Neuronal stem cell (in vitro differentiated cells): ENCODE results near the gene ZNF844.

ENCODE experiments used
- DNase-seq: peaks from one replicate; pipeline ENCODE4 v3.0.0-alpha.2; 2013; ENCODE audit warnings: low spot score
- H2AFZ ChIP-seq: one replicate; pipeline ENCODE4 v1.6.1; 2013; ENCODE audit warnings: mild to moderate bottlenecking, low read length, inconsistent platforms
- H2AK5ac ChIP-seq: 2 replicates; pipeline ENCODE4 v1.6.1; 2013; ENCODE audit warnings: low read depth, mild to moderate bottlenecking, inconsistent platforms, low read length, moderate library complexity, mixed read lengths
- H2BK120ac ChIP-seq: 2 replicates; pipeline ENCODE4 v1.6.1; 2013; ENCODE audit warnings: low read depth, mild to moderate bottlenecking, inconsistent platforms, low read length, moderate library complexity, mixed read lengths
- H2BK12ac ChIP-seq: one replicate; pipeline ENCODE4 v1.6.1; 2013; ENCODE audit warnings: low read length, inconsistent platforms
- H2BK15ac ChIP-seq: 2 replicates; pipeline ENCODE4 v1.6.1; 2013; ENCODE audit warnings: mild to moderate bottlenecking, low read length, inconsistent platforms, mixed read lengths
- H2BK5ac ChIP-seq: one replicate; pipeline ENCODE4 v1.6.1; 2013; ENCODE audit warnings: inconsistent platforms, mild to moderate bottlenecking, low read length, moderate library complexity
- H3K14ac ChIP-seq: one replicate; pipeline ENCODE4 v1.6.1; 2013; ENCODE audit warnings: low read length, inconsistent platforms
- H3K18ac ChIP-seq: 2 replicates; pipeline ENCODE4 v1.6.1; 2013; ENCODE audit warnings: low read length, inconsistent platforms
- H3K23ac ChIP-seq: 2 replicates; pipeline ENCODE4 v1.6.1; 2013; ENCODE audit warnings: low read depth, mild to moderate bottlenecking, mixed read lengths, low read length, inconsistent platforms; ENCODE audit not compliant: poor library complexity
- H3K27ac ChIP-seq: replicated peaks from 3 replicates; pipeline ENCODE4 v1.5.1; 2013; ENCODE audit warnings: low read length, inconsistent platforms
- H3K27me3 ChIP-seq, 3 experiments: 2 replicates each; pipeline ENCODE4 v1.6.1; 2013; ENCODE audit warnings: low read length in 3 of 3, mild to moderate bottlenecking in 2 of 3, inconsistent platforms in 1 of 3, low read depth in 1 of 3, mixed read lengths in 1 of 3, moderate library complexity in 1 of 3; ENCODE audit not compliant: control insufficient read depth in 3 of 3, insufficient read depth in 3 of 3
- H3K36me3 ChIP-seq, 2 donors: replicated peaks in 1 of 2; 2 replicates each; pipeline ENCODE4 v1.6.1; 2013; ENCODE audit warnings: low read length in 2 of 2; ENCODE audit not compliant: control insufficient read depth in 2 of 2, insufficient read depth in 2 of 2
- H3K4ac ChIP-seq: 2 replicates; pipeline ENCODE4 v1.6.1; 2013; ENCODE audit warnings: inconsistent platforms, mild to moderate bottlenecking, low read length, moderate library complexity
- H3K4me1 ChIP-seq, 2 donors: 1 replicate in 1 of 2; 2 replicates in 1 of 2; pipeline ENCODE4 v1.6.1; 2013; ENCODE audit warnings: low read length in 2 of 2, low read depth in 1 of 2; ENCODE audit not compliant: control insufficient read depth in 2 of 2, insufficient read depth in 1 of 2
- H3K4me2 ChIP-seq: one replicate; pipeline ENCODE4 v1.6.1; 2013; ENCODE audit warnings: mild to moderate bottlenecking, low read length, inconsistent platforms; ENCODE audit not compliant: insufficient read depth, poor library complexity, severe bottlenecking
- H3K4me3 ChIP-seq, 2 donors: 2 replicates each; pipeline ENCODE4 v1.5.1; 2013; ENCODE audit warnings: low read length in 2 of 2, mild to moderate bottlenecking in 2 of 2, inconsistent platforms in 1 of 2, moderate library complexity in 1 of 2
- H3K79me1 ChIP-seq: one replicate; pipeline ENCODE4 v1.6.1; 2013; ENCODE audit warnings: low read depth, mild to moderate bottlenecking, inconsistent platforms, low read length, moderate library complexity
- H3K9ac ChIP-seq: one replicate; pipeline ENCODE4 v1.6.1; 2013; ENCODE audit warnings: mild to moderate bottlenecking, low read depth, low read length, inconsistent platforms; ENCODE audit not compliant: poor library complexity
- H3K9me3 ChIP-seq, 2 donors: replicated peaks in 1 of 2; 2 replicates each; pipeline versions ENCODE3 to v1.6.1; 2013; ENCODE audit warnings: low read length in 2 of 2, mild to moderate bottlenecking in 2 of 2, inconsistent platforms in 1 of 2, low read depth in 1 of 2, mixed read lengths in 1 of 2, moderate library complexity in 1 of 2; ENCODE audit not compliant: control insufficient read depth in 2 of 2, insufficient read depth in 1 of 2
- H4K8ac ChIP-seq: one replicate; pipeline ENCODE4 v1.6.1; 2013; ENCODE audit warnings: low read depth, mild to moderate bottlenecking, inconsistent platforms, low read length, moderate library complexity
- H4K91ac ChIP-seq: one replicate; pipeline ENCODE4 v1.6.1; 2013; ENCODE audit warnings: low read length, low read depth, mild to moderate bottlenecking, inconsistent platforms; ENCODE audit not compliant: poor library complexity
- WGBS, 2 donors: extraction: QIAGEN DNeasy Blood & Tissue Kit; methylation state at CpG; one replicate each; pipeline ENCODE4 v1.1.7; 2013; ENCODE audit warnings: missing lambda C conversion rate in 2 of 2, mixed read lengths in 1 of 2; ENCODE audit not compliant: insufficient read length in 2 of 2, insufficient replicate concordance in 1 of 2; ENCODE audit errors: extremely low coverage in 2 of 2; 5-methylcytosine and 5-hydroxymethylcytosine counted together

Gene ZNF844

GRCh38 chr19:12111176-12111575, 46.6 kb downstream of the ZNF844 start:
- H2BK15ac ChIP-seq = no peak overlapping the region
- H3K36me3 ChIP-seq = peaks cover 33 to 82% of the 10 kb centered on the region in 2 donors

GRCh38 chr19:12111943-12112637, 47.6 kb downstream of the ZNF844 start:
- H3K4me2 ChIP-seq = no peak overlapping the region
- no peaks in the 10 kb centered on the region for H3K4me1 ChIP-seq
- H2BK15ac ChIP-seq = no peak overlapping the region
- no peaks in the 10 kb centered on the region for H3K79me1 ChIP-seq
- no peak overlapping the region for H2BK12ac ChIP-seq
- H3K18ac ChIP-seq = no peak overlapping the region
- no peak overlapping the region for H3K9ac ChIP-seq
- no peak overlapping the region for H4K91ac ChIP-seq
- peaks cover 33 to 79% of the 10 kb centered on the region in 2 donors for H3K36me3 ChIP-seq
- H3K4me3 ChIP-seq = no peak overlapping the region
- no peak for DNase-seq
- no CpG with 5 or more reads among the region's 8 CpGs for whole genome bisulfite sequencing, 2 donors
- H2AFZ ChIP-seq = no peak overlapping the region
- H2AK5ac ChIP-seq = no peak overlapping the region
- H2BK120ac ChIP-seq = no peak overlapping the region
- H3K4ac ChIP-seq = no peak overlapping the region
- no peak overlapping the region for H3K27ac ChIP-seq
- no peak overlapping the region for H3K14ac ChIP-seq
- H3K27me3 ChIP-seq = no peaks in the 10 kb centered on the region
- H3K9me3 ChIP-seq = peaks cover 48 to 76% of the 10 kb centered on the region in 2 donors
- H3K23ac ChIP-seq = no peak overlapping the region
- no peak overlapping the region for H2BK5ac ChIP-seq
- no peak overlapping the region for H4K8ac ChIP-seq

More at GRCh38 chr19:12111176-12111575, 46.6 kb downstream of the ZNF844 start:
- Histone ChIP-seq H3K18ac (no peak overlapping the region), H3K14ac (no peak overlapping the region), H3K27me3 (no peaks in the 10 kb centered on the region), H2BK12ac (no peak overlapping the region), H3K4me3 (no peak overlapping the region), H2AFZ (no peak overlapping the region), H4K91ac (no peak overlapping the region), H2AK5ac (no peak overlapping the region), H3K4ac (no peak overlapping the region), H3K79me1 (no peaks in the 10 kb centered on the region), H3K4me1 (no peaks in the 10 kb centered on the region), H3K27ac (no peak overlapping the region), H3K23ac (no peak overlapping the region), H3K9ac (no peak overlapping the region), H3K9me3 (peaks cover 47 to 76% of the 10 kb centered on the region in 2 donors), H3K4me2 (no peak overlapping the region), H2BK120ac (no peak overlapping the region), H4K8ac (no peak overlapping the region), H2BK5ac (no peak overlapping the region)
- WGBS, 2 donors = no CpG with 5 or more reads among the region's 2 CpGs
- no peak for DNase-seq

GRCh38 chr19:12112701-12113100, 48.2 kb downstream of the ZNF844 start:
- Histone ChIP-seq H3K79me1 (no peaks in the 10 kb centered on the region), H2BK12ac (no peak overlapping the region), H3K23ac (no peak overlapping the region), H3K4ac (no peak overlapping the region), H3K14ac (no peak overlapping the region), H3K18ac (no peak overlapping the region), H4K91ac (no peak overlapping the region), H2BK120ac (no peak overlapping the region), H2AK5ac (no peak overlapping the region), H3K36me3 (peaks cover 36 to 83% of the 10 kb centered on the region in 2 donors), H3K9me3 (peaks cover 54 to 79% of the 10 kb centered on the region in 2 donors), H3K27ac (no peak overlapping the region), H3K27me3 (no peaks in the 10 kb centered on the region), H3K9ac (no peak overlapping the region), H3K4me2 (no peak overlapping the region), H2BK15ac (no peak overlapping the region), H4K8ac (no peak overlapping the region), H2AFZ (no peak overlapping the region), H3K4me3 (no peak overlapping the region), H2BK5ac (no peak overlapping the region), H3K4me1 (no peaks in the 10 kb centered on the region)
- no CpG with 5 or more reads among the region's 8 CpGs for WGBS, 2 donors
- no peak for DNase-seq

GRCh38 chr19:12113121-12113520, 48.6 kb downstream of the ZNF844 start:
- Histone ChIP-seq H2AFZ (no peak overlapping the region), H4K8ac (no peak overlapping the region), H3K14ac (no peak overlapping the region), H3K4ac (no peak overlapping the region), H2BK12ac (no peak overlapping the region), H3K4me2 (no peak overlapping the region), H3K23ac (no peak overlapping the region), H3K9me3 (peaks cover 54 to 75% of the 10 kb centered on the region in 2 donors), H3K4me1 (no peaks in the 10 kb centered on the region), H3K79me1 (no peaks in the 10 kb centered on the region), H3K18ac (no peak overlapping the region), H3K36me3 (peaks cover 36 to 83% of the 10 kb centered on the region in 2 donors), H2BK120ac (no peak overlapping the region), H2AK5ac (no peak overlapping the region), H3K27ac (no peak overlapping the region), H4K91ac (no peak overlapping the region), H3K4me3 (no peak overlapping the region), H2BK5ac (no peak overlapping the region), H3K27me3 (no peaks in the 10 kb centered on the region), H2BK15ac (no peak overlapping the region), H3K9ac (no peak overlapping the region)
- no peak for DNase-seq
- no CpG with 5 or more reads among the region's 5 CpGs for WGBS, 2 donors
